COLO668 (cell line): ENCODE measurements around the gene L2HGDH.

Source experiments
- DNase-seq: peaks from one replicate; lab custom pipeline; 2025; ENCODE audit not compliant: unreplicated experiment; lab: John Stamatoyannopoulos, UW

The L2HGDH gene

DNA sequence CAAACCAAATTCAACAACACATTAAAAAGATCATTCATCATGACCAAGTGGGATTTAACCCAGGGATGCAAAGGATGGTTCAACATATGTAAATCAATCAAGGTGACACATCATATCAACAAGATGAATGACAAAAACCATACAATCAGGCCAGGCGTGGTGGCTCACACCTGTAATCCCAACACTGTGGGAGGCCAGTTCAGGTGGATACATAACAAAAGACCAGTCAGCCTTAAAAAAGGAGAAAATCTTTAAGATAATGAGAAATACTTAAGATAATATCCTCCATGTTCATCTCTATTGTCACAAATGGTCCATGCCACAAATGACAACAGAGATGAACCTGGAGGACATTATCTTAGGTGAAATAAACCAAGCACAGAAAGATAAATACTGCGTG is 12.4 kb downstream of the L2HGDH start:
- DNase-seq: no peak

GRCh38 chr14:50290306-50290705 is 21.7 kb downstream of the L2HGDH start:
- DNase-seq: no peak

DNA sequence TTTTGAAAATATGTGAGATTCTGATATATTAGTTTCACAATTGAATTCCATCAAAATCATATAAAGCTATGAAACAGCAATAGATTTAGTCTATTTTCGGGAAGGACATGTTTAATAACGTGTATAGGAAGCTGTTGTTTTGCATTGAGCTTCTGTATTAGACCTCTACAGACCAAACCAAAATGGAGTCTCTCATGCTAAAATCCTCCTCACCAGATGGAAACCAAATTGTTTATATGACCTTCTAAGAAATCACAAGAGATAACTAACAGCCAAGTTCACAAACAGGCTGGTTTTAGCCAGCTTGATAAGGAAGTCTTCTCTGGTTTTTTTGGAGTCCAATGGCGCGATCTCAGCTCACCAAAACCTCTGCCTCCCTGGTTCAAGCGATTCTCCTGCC is 23.9 kb downstream of the L2HGDH start:
- DNase-seq: no peak

DNA sequence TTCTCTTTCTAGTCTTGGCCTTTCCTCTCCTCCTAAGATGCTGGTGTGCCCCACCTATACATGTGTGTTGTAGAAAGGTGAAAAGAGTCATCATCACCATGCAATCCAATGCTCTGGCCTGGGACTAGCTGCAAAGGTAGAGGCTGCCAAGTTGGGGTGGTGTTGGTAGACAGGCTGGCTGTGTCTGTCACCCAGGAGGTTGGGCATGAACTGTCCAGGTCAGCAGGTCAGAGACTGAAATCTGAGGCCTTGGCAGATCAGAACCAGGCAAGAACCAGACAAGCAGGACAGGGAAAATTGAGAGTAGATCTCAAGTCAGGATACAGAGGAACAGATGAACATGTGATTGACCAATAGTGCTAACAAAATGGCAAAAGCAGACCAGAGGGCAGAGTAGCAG is 26.2 kb downstream of the L2HGDH start:
- no peak for DNase-seq

DNA sequence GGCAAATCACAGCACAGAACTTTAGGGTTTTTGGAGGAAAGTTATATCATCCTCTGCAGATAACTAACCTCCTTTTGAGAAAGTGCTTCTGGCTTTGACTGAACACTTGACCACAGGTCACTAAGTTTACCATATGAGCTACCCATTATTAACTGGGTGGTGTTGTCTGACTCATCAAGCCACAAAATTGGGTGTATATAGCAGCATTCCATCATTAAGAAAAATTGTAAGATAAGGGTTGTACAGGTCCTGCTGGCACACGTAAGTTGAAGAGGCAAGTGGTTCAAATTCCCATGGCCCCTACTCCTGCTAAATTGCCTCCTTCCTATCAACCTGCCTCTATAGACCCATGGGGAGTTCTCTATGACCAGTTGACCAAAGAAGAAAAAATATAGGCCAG is 39.5 kb downstream of the L2HGDH start:
- no peak for DNase-seq

DNA sequence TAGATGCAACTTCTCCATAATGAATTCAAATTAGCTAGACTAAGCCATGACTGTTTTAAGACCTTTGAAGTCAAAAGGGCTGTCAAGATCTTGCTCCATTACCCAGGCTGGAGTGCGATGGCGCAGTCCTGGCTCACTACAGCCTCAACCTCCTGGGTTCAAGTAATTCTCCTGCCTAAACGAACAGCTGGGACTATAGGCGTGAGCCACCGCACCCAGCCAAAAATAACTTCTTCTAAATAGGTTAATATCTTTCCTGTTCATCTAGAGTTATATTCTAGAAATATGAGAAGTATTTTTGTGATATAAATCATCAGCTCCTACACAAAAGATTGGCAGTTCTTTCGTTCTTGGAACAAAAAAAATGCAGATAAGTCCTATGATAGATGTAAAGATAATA is 41.1 kb downstream of the L2HGDH start:
- DNase-seq: no peak

- DNase-seq: no peak
These were observed 47.0 kb downstream of the L2HGDH start for GRCh38 chr14:50265029-50265428.

- no peak for DNase-seq
These were observed 48.7 kb downstream of the L2HGDH start for GRCh38 chr14:50263321-50263720.

DNA sequence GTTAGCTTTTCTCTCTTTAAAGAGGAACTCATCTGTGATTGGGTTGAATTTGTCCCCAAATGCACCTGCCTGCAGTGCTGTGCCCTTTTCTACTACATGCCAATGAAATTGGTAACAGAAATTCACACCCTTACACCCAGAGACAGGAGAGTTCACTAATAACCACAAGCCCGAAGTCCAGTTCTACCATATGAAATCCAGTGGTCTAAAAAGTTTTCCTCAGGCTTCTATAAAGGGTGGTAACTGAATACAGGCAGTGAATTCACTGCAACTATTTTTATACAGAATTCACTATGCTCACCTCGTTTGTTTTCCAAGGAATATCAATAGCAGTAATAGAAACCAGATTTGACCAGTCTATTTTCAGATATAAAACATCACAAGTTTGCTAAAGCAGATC is 49.2 kb downstream of the L2HGDH start:
- no peak for DNase-seq

DNA sequence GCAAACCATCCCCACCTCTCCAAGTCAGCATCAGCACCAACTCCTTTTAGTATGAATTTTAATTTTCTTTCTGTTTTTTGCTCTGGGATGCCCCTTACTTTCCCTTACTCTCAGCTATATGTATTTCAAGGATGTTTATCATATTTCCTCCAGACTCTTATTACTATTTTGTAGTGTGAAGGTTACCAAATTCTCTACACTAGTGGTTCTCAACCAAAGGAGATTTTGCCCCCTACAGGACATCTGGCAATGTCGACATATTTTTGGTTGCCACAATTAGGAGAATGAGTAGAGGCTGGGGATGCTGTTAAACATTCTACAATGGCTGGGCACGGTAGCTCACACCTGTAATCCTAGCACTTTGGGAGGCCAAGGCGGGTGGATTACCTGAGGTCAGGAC is 51.5 kb downstream of the L2HGDH start:
- DNase-seq: no peak

DNA sequence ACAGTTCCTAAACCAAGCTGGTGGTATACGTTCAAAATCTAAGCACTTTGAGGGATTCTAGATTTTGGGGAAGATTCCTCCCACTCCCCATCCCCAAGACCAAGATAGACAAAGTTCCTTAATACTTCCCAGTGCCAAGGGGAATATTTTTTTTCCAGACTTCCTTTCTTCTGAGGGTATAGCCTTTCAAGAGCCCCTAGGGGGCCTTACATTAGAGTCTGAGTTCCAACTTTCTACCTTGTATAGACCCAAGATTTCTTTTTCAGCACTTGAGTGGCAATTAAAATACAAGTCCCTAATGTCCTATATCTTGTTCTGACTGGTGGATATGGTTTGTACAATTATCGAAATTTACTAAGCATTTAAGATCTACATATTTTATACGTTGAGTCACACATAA is 52.0 kb downstream of the L2HGDH start:
- no peak for DNase-seq

DNA sequence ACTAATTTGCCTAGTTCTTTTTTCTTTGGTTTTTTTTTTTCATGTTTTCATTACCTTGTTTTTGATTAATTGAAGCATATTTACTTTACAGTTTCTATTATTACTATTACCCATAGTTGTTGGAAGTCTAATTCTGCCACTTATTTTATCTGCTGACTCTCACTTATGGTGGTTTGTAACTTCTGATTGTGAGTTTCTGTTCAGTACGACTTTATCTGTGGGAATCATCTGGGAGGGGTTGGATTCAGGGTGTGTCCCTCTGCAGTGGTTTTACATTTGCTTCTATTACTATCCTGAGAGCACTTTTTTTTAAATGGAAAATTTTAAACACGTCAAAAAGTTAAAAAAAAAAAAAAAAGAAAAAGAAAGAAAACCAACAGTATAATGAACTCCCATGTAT is 54.3 kb downstream of the L2HGDH start:
- DNase-seq: no peak

DNA sequence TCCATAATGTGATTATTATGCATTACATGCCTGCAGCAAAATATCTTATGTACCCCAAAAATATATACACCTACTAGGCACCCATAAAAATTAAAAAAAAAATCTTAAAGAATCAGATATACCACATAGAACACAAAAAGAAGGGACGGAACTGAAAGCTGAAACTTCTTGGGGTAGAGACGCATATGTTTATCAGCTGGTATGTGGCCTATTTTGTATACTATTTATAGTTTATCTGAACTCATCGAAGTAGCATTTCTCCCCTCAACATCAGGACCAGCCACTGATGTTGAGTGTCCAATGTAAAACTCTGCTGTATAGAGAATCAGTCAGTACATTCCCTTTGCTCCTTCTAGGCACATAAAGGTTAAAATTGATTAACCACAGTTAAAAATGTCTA is 57.8 kb downstream of the L2HGDH start:
- DNase-seq: no peak

DNA sequence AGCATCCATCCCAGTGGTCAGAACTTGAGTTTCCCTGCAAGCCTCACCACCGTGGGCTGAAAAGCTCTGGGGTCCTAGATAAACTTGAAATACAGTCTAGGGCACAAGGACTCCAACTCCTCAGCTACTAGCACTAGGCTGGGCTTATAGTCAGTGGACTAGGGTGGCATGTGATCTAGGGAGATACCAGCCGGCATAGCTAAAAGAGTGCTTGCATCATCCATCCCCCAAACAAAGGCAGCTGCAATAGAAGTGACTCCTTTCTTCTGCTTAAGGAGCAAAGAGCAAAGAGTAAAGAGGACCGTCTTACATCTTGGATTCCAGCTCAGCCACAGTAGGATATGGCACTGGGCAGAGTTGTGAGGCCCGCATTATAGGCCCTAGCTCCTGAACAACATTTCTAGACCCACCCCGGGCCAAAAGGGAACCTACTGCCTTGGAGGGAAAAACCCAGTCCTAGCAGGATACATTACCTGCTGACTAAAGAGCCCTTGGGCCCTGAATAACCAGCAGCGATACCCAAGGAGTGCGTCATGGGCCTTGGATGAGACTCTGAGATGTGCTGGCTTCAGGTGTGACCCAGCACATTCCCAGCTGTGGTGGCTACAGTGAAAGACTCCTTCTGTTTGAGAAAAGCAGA is 62.8 kb downstream of the L2HGDH start:
- DNase-seq: no peak

- no peak for DNase-seq
These were observed 64.8 kb downstream of the L2HGDH start for GRCh38 chr14:50247245-50247644.

- no peak for DNase-seq
These were observed 69.3 kb downstream of the L2HGDH start for GRCh38 chr14:50242566-50243310.

GRCh38 chr14:50242096-50242495 is 69.9 kb downstream of the L2HGDH start:
- no peak for DNase-seq

GRCh38 chr14:50237427-50237826 is 74.6 kb downstream of the L2HGDH start:
- no peak for DNase-seq

DNA sequence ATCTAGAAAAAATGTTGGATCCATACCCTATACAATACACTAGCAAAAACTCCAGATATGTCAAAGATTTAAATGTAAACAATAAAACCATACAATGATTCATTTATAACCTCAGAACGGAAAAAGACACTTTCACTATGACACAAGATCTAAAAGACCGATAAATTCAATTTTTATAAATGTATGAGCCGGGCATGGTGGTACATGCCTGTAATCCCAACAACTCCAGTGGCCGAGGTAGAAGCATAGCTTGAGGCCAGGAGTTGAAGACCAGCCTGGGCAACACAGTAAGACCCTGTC is 78.1 kb downstream of the L2HGDH start:
- no peak for DNase-seq

DNA sequence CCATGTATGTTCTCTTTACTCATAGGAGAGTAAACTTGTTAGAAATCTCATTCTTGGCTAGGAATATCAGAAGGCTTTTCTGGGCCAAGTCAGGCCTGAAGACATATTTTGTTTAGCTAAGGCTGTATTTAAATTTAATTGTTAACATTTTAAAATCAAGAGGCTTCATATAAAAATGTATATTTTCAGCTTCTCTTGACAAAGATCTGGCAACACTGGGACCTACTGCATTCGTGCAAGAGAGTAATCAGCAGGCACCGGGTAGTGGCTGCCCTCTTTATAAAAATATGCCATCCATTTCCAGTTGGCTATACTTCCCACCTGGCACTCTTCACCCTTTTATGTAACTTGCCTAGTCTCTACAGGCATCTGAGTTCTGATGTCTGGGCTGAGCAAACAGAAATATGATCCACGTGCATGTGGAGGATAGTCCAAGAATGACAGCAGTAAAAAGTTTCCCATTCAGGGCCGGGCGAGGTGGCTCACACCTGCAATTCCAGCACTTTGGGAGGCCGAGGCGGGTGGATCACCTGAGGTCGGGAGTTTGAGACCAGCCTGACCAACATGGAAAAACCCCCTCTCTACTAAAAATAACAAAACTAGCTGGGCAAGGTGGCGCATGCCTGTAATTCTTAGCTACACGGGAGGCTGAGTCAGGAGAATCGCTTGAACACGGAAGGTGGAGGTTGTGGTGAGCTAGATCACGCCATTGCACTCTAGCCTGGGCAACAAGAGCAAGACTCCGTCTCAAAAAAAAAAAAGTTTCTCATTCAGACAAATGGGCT is 78.7 kb downstream of the L2HGDH start:
- DNase-seq: peak; percentile 43

DNA sequence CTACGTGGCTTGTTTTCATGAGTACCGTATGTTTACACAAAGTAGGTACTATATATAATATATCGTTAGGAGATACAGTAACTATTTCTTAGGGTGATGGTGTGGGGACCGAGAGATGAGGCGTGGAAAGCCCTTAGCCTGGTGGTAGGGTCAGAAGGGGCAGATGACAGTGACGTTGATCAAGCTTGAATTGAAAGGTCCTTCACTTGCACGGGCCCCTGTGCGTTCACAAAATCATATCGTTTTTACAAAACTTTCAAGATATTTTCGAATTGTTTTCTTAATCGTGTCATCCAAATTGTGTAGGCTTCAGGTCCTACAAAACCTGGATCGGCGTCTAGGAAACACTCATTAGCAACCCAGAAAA is 79.8 kb downstream of the L2HGDH start:
- no peak for DNase-seq

GRCh38 chr14:50231475-50232275 is 80.4 kb downstream of the L2HGDH start, which contains the start of gene SOS2:
Gene SOS2 (minus strand): TSS chr14:50231578. CDS start chr14:50231283, 295 bp downstream.
- peak; percentile 92 for DNase-seq
